ENCODE results near the gene ADAM23.

ADAM23 gene

GRCh38 chr2:206572725-206573124 is 129.4 kb downstream of the ADAM23 start:
- no peak for TF ChIP-seq ZBTB7A (IDR thresholded peaks at IDR 0.05; ENCODE audit: low read depth)
- TF ChIP-seq USF1 (IDR thresholded peaks at IDR 0.05), result no peak
- TF ChIP-seq YY1 (IDR thresholded peaks at IDR 0.05; ENCODE audit: low read depth), result no peak
- no peak for TF ChIP-seq MAX (IDR thresholded peaks at IDR 0.05)
- no peak for TF ChIP-seq EGR1 (IDR thresholded peaks at IDR 0.05)
- no peak for TF ChIP-seq NFIC (IDR thresholded peaks at IDR 0.05)
- TF ChIP-seq TCF12 (IDR thresholded peaks at IDR 0.05; ENCODE audit: low read depth), result no peak
- no peak for TF ChIP-seq EP300 (IDR thresholded peaks at IDR 0.05; ENCODE audit: borderline replicate concordance)
- no peak for TF ChIP-seq TEAD4 (IDR thresholded peaks at IDR 0.05)
- no peak for TF ChIP-seq RAD21 (IDR thresholded peaks at IDR 0.05; ENCODE audit: low read depth)
- no peak for TF ChIP-seq REST (IDR thresholded peaks at IDR 0.05; ENCODE audit: low read depth)
- TF ChIP-seq CEBPB (IDR thresholded peaks at IDR 0.05), result no peak
- no peak for TF ChIP-seq FOXM1 (IDR thresholded peaks at IDR 0.05; ENCODE audit: borderline replicate concordance, low read depth)
- TF ChIP-seq CREB1 (IDR thresholded peaks at IDR 0.05; ENCODE audit: low read depth), result no peak
- no peak for TF ChIP-seq TAF1 (IDR thresholded peaks at IDR 0.05; ENCODE audit: low read depth)

- TF ChIP-seq FOXM1 (IDR thresholded peaks at IDR 0.05; ENCODE audit: borderline replicate concordance, low read depth), result no peak
- TF ChIP-seq USF1 (IDR thresholded peaks at IDR 0.05), result no peak
- no peak for TF ChIP-seq YY1 (IDR thresholded peaks at IDR 0.05; ENCODE audit: low read depth)
- TF ChIP-seq CREB1 (IDR thresholded peaks at IDR 0.05; ENCODE audit: low read depth), result no peak
- TF ChIP-seq NFIC (IDR thresholded peaks at IDR 0.05), result no peak
Observed at GRCh38 chr2:206573793-206574192, 130.5 kb downstream of the ADAM23 start.

- TF ChIP-seq CEBPB (IDR thresholded peaks at IDR 0.05) (no peak), ZBTB7A (IDR thresholded peaks at IDR 0.05; ENCODE audit: low read depth) (no peak), MAX (IDR thresholded peaks at IDR 0.05) (no peak), USF1 (IDR thresholded peaks at IDR 0.05) (no peak), REST (IDR thresholded peaks at IDR 0.05; ENCODE audit: low read depth) (no peak), NFIC (IDR thresholded peaks at IDR 0.05) (no peak), YY1 (IDR thresholded peaks at IDR 0.05; ENCODE audit: low read depth) (no peak), FOXM1 (IDR thresholded peaks at IDR 0.05; ENCODE audit: borderline replicate concordance, low read depth) (no peak), TEAD4 (IDR thresholded peaks at IDR 0.05) (no peak), CREB1 (IDR thresholded peaks at IDR 0.05; ENCODE audit: low read depth) (no peak), EGR1 (IDR thresholded peaks at IDR 0.05) (no peak), RAD21 (IDR thresholded peaks at IDR 0.05; ENCODE audit: low read depth) (no peak), TCF12 (IDR thresholded peaks at IDR 0.05; ENCODE audit: low read depth) (no peak), TAF1 (IDR thresholded peaks at IDR 0.05; ENCODE audit: low read depth) (no peak), EP300 (IDR thresholded peaks at IDR 0.05; ENCODE audit: borderline replicate concordance) (no peak)
Observed at GRCh38 chr2:206584323-206585116, 141.2 kb downstream of the ADAM23 start.

GRCh38 chr2:206585335-206585734 is 142.0 kb downstream of the ADAM23 start:
- no peak for TF ChIP-seq TCF12 (IDR thresholded peaks at IDR 0.05; ENCODE audit: low read depth)
- no peak for TF ChIP-seq EP300 (IDR thresholded peaks at IDR 0.05; ENCODE audit: borderline replicate concordance)
- TF ChIP-seq ZBTB7A (IDR thresholded peaks at IDR 0.05; ENCODE audit: low read depth), result no peak

GRCh38 chr2:206586609-206587008 is 143.3 kb downstream of the ADAM23 start:
- TF ChIP-seq REST (IDR thresholded peaks at IDR 0.05; ENCODE audit: low read depth), result no peak
- no peak for TF ChIP-seq YY1 (IDR thresholded peaks at IDR 0.05; ENCODE audit: low read depth)
- no peak for TF ChIP-seq NFIC (IDR thresholded peaks at IDR 0.05)
- TF ChIP-seq USF1 (IDR thresholded peaks at IDR 0.05), result no peak
- no peak for TF ChIP-seq ZBTB7A (IDR thresholded peaks at IDR 0.05; ENCODE audit: low read depth)
- no peak for TF ChIP-seq TCF12 (IDR thresholded peaks at IDR 0.05; ENCODE audit: low read depth)
- TF ChIP-seq EGR1 (IDR thresholded peaks at IDR 0.05), result no peak
- TF ChIP-seq TEAD4 (IDR thresholded peaks at IDR 0.05), result no peak
- TF ChIP-seq TAF1 (IDR thresholded peaks at IDR 0.05; ENCODE audit: low read depth), result no peak
- TF ChIP-seq CREB1 (IDR thresholded peaks at IDR 0.05; ENCODE audit: low read depth), result no peak
- no peak for TF ChIP-seq MAX (IDR thresholded peaks at IDR 0.05)

Data from Ishikawa (cell line).